Measurements from ENCODE around the gene SLBP. TPM values are rescaled to one million over a fixed set of nuclear protein-coding genes. Genes with fewer than 3 reads are reported as not detected.
"Not testable (repeated sequence)": the region's sequence is repeated elsewhere in the genome, so short reads cannot be mapped to it uniquely, and the experiment has no call there.

Gene SLBP
- total RNA-seq, 2 donors from 2014 or later, result 29.8 to 30.5 TPM

GRCh38 chr4:1674682-1675081 is 37.4 kb downstream of the SLBP start:
- ATAC-seq (ENCODE audit: insufficient number of reproducible peaks, low FRiP score, low read depth) (no peak), DNase-seq (ENCODE audit: low spot score) (no peak)
- no peaks in the 10 kb centered on the region for H3K36me3 ChIP-seq

GRCh38 chr4:1673671-1674070 is 38.4 kb downstream of the SLBP start:
- Histone ChIP-seq H3K9me3 (no peaks in the 10 kb centered on the region), H3K27me3 (replicated peaks; ENCODE audit: insufficient read depth) (no peaks in the 10 kb centered on the region), H3K4me3 (no peak overlapping the region), H3K36me3 (no peaks in the 10 kb centered on the region), H3K27ac (no peak overlapping the region), H3K4me1 (ENCODE audit: control insufficient read depth in 1 of 2, low read depth in 2 of 2) (no peaks in the 10 kb centered on the region)
- ATAC-seq (ENCODE audit: insufficient number of reproducible peaks, low FRiP score, low read depth) (no peak), DNase-seq (ENCODE audit: low spot score) (no peak)
- TF ChIP-seq CTCF (IDR thresholded peaks at IDR 0.05), result no peak

More at GRCh38 chr4:1674682-1675081, 37.4 kb downstream of the SLBP start:
- Histone ChIP-seq H3K4me1 (ENCODE audit: control insufficient read depth in 1 of 2, low read depth in 2 of 2) (no peaks in the 10 kb centered on the region), H3K9me3 (no peaks in the 10 kb centered on the region), H3K4me3 (no peak overlapping the region), H3K27me3 (replicated peaks; ENCODE audit: insufficient read depth) (no peaks in the 10 kb centered on the region), H3K27ac (no peak overlapping the region)
- TF ChIP-seq CTCF (IDR thresholded peaks at IDR 0.05), result no peak

- H3K27me3 ChIP-seq (replicated peaks; ENCODE audit: insufficient read depth); H3K4me1 ChIP-seq (ENCODE audit: control insufficient read depth in 1 of 2, low read depth in 2 of 2); H3K4me3 ChIP-seq; H3K9me3 ChIP-seq; H3K36me3 ChIP-seq; ATAC-seq (ENCODE audit: insufficient number of reproducible peaks, low FRiP score, low read depth); H3K27ac ChIP-seq; DNase-seq (ENCODE audit: low spot score): not testable (repeated sequence)
Measured at GRCh38 chr4:1671011-1671410, 41.1 kb downstream of the SLBP start.

GRCh38 chr4:1670279-1670678 is 41.8 kb downstream of the SLBP start:
- TF ChIP-seq CTCF (IDR thresholded peaks at IDR 0.05), result no peak
- no peaks in the 10 kb centered on the region for H3K9me3 ChIP-seq
- no peak overlapping the region for H3K27ac ChIP-seq
- DNase-seq (ENCODE audit: low spot score), result no peak
- H3K4me1 ChIP-seq (ENCODE audit: control insufficient read depth in 1 of 2, low read depth in 2 of 2), result peaks cover 0 to 6% of the 10 kb centered on the region in 2 donors
- no peaks in the 10 kb centered on the region for H3K27me3 ChIP-seq (replicated peaks; ENCODE audit: insufficient read depth)
- no peak overlapping the region for H3K4me3 ChIP-seq
- ATAC-seq (ENCODE audit: insufficient number of reproducible peaks, low FRiP score, low read depth), result no peak
- H3K36me3 ChIP-seq, result no peaks in the 10 kb centered on the region

- no peak for TF ChIP-seq CTCF (IDR thresholded peaks at IDR 0.05)
- H3K9me3 ChIP-seq, result no peaks in the 10 kb centered on the region
- ATAC-seq (ENCODE audit: insufficient number of reproducible peaks, low FRiP score, low read depth) (no peak), DNase-seq (ENCODE audit: low spot score) (no peak)
- no peak overlapping the region for H3K4me3 ChIP-seq
- no peaks in the 10 kb centered on the region for H3K36me3 ChIP-seq
- no peaks in the 10 kb centered on the region for H3K27me3 ChIP-seq (replicated peaks; ENCODE audit: insufficient read depth)
- H3K4me1 ChIP-seq (ENCODE audit: control insufficient read depth in 1 of 2, low read depth in 2 of 2), result peaks cover 0 to 6% of the 10 kb centered on the region in 2 donors
- H3K27ac ChIP-seq, result no peak overlapping the region
Measured at GRCh38 chr4:1669850-1670249, 42.3 kb downstream of the SLBP start.

- ATAC-seq (ENCODE audit: insufficient number of reproducible peaks, low FRiP score, low read depth), result no peak
Measured at GRCh38 chr4:1669270-1669669, 42.8 kb downstream of the SLBP start.

More at GRCh38 chr4:1669270-1669669, 42.8 kb downstream of the SLBP start:
- no peaks in the 10 kb centered on the region for H3K9me3 ChIP-seq
- no peak overlapping the region for H3K27ac ChIP-seq
- DNase-seq (ENCODE audit: low spot score), result no peak
- no peak overlapping the region for H3K4me3 ChIP-seq
- no peaks in the 10 kb centered on the region for H3K27me3 ChIP-seq (replicated peaks; ENCODE audit: insufficient read depth)
- H3K4me1 ChIP-seq (ENCODE audit: control insufficient read depth in 1 of 2, low read depth in 2 of 2), result peaks cover 2 to 6% of the 10 kb centered on the region in 2 donors
- no peaks in the 10 kb centered on the region for H3K36me3 ChIP-seq
- no peak for TF ChIP-seq CTCF (IDR thresholded peaks at IDR 0.05)
